T-cell (primary cell): ENCODE data around the gene RHOBTB3. TPM values are rescaled to one million over a fixed set of nuclear protein-coding genes. Genes with fewer than 3 reads are reported as not detected.

Experiments
- ATAC-seq, 4 experiments: fragments of 200-7000 bp in 3 of 4; fragments of 150-1000 bp in 1 of 4; cut with Tn5 transposase; replicated peaks in 1 of 4; 1 replicate in 3 of 4; 2 replicates in 1 of 4; pipeline ENCODE4 v1.10.0; 2021; ENCODE audit warnings: moderate library complexity in 3 of 4, mild to moderate bottlenecking in 2 of 4, moderate number of reproducible peaks in 1 of 4
- CTCF ChIA-PET, 2 donors: fragments of 300-600 bp; sonication (Branson Sonifier 250); formaldehyde crosslinking; loops; one replicate each; lab custom pipeline; 2022; ENCODE audit warnings: antibody characterized with exemption in 2 of 2; lab: Charles Lee
- POLR2A ChIA-PET, 2 donors: fragments of 300-600 bp; sonication (Branson Sonifier 250); formaldehyde crosslinking; loops; one replicate each; lab custom pipeline; 2022; ENCODE audit warnings: antibody characterized with exemption in 2 of 2; lab: Charles Lee
- DNase-seq, 35 experiments: peaks; one replicate each; pipeline versions ENCODE4 v3.0.0 to v3.0.0-alpha.2; 2013 to 2023
- H3K27ac ChIP-seq: one replicate; pipeline ENCODE4 v1.5.1; 2013; ENCODE audit warnings: low read length
- H3K27me3 ChIP-seq, 2 experiments: replicated peaks in 1 of 2; 1 replicate in 1 of 2; 2 replicates in 1 of 2; pipeline versions ENCODE4 v1.6.1 to v1.7.0; 2013; ENCODE audit warnings: low read length in 1 of 2, mixed read lengths in 1 of 2; ENCODE audit not compliant: control insufficient read depth in 2 of 2, insufficient read depth in 2 of 2; ENCODE audit errors: extremely low read depth in 1 of 2
- H3K36me3 ChIP-seq, 2 donors: 1 replicate in 1 of 2; 2 replicates in 1 of 2; pipeline versions ENCODE4 v1.6.1 to v1.7.0; 2013; ENCODE audit warnings: low read length in 1 of 2; ENCODE audit not compliant: control insufficient read depth in 2 of 2, insufficient read depth in 1 of 2; ENCODE audit errors: extremely low read depth in 1 of 2
- H3K4me1 ChIP-seq, 2 experiments: 1 replicate in 1 of 2; 2 replicates in 1 of 2; pipeline versions ENCODE4 v1.6.1 to v1.7.0; 2013; ENCODE audit warnings: low read length in 2 of 2, mixed read lengths in 1 of 2; ENCODE audit not compliant: insufficient read depth in 2 of 2, control insufficient read depth in 1 of 2; ENCODE audit errors: extremely low read depth in 1 of 2
- H3K4me3 ChIP-seq, 2 donors: 1 replicate in 1 of 2; 2 replicates in 1 of 2; pipeline versions ENCODE4 v1.5.1 to v1.7.0; 2013; ENCODE audit warnings: mild to moderate bottlenecking in 2 of 2, low read length in 1 of 2, moderate library complexity in 1 of 2; ENCODE audit not compliant: control insufficient read depth in 1 of 2; ENCODE audit errors: extremely low read depth in 1 of 2
- H3K9me3 ChIP-seq: 2 replicates; pipeline ENCODE4 v1.7.0; 2013
- H3K27ac Mint-ChIP-seq, 2 donors: one replicate each; pipeline ENCODE4 v1.8.0; 2020 to 2021; ENCODE audit warnings: mild to moderate bottlenecking in 2 of 2, mixed read lengths in 2 of 2
- H3K27me3 Mint-ChIP-seq, 2 donors: one replicate each; pipeline ENCODE4 v1.8.0; 2021 to 2022; ENCODE audit warnings: mixed read lengths in 2 of 2
- H3K36me3 Mint-ChIP-seq: one replicate; pipeline ENCODE4 v1.8.0; 2021; ENCODE audit warnings: mixed read lengths
- H3K4me1 Mint-ChIP-seq, 3 donors: one replicate each; pipeline ENCODE4 v1.8.0; 2020 to 2022; ENCODE audit warnings: mixed read lengths in 3 of 3, mild to moderate bottlenecking in 1 of 3
- H3K4me3 Mint-ChIP-seq, 3 donors: one replicate each; pipeline ENCODE4 v1.8.0; 2020 to 2022; ENCODE audit warnings: mild to moderate bottlenecking in 3 of 3, mixed read lengths in 3 of 3, moderate library complexity in 3 of 3
- H3K9me3 Mint-ChIP-seq, 3 donors: one replicate each; pipeline ENCODE4 v1.8.0; 2020 to 2022; ENCODE audit warnings: mixed read lengths in 3 of 3
- WGBS: methylation state at CpG from one replicate; pipeline ENCODE4 v1.1.5; 2013; ENCODE audit warnings: missing lambda C conversion rate; ENCODE audit not compliant: insufficient coverage; 5-methylcytosine and 5-hydroxymethylcytosine counted together
- total RNA-seq, 35 experiments: library from RNA in 6 of 35; stranded (reverse) in 6 of 35; fragments of 120-200 nt in 1 of 35; gene quantifications; one replicate each; pipeline versions ENCODE4 v1.2.1 to v1.2.4 and lab custom pipeline; 2013 to 2026

Gene RHOBTB3
- total RNA-seq, 5 donors from 2014 or later (not counting 1 experiment from before 2014, with no cell fraction given) = 2.6 to 4.8 (median 3.6) TPM

DNA sequence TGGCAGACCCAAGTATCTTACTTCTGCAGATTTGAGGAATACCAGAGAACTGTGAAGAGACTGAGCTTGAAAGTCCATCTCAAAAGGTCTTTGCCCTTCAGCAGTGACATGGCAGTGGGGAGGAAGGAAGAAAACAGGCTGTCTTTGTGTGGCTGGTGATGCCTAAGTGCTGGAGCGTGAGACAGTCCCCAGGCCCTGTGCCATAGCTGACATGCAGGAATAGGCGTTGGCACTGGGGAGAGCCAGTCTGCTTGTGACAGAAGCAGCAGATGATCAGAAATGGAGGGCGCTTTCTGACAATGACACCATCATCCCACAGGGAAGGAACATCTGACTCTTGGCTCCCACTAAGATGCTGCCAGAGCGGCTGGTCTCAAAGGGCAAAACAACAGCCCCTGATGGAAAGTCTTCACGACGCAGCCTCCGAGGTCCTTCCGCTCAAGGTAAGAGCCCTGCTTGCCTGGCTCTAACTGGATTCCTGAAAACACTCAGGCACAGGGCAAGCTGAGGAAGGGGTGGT, 106.9 kb downstream of the RHOBTB3 start:
- Mint-ChIP-seq H3K27ac (peak overlapping the region; percentile 84 to 95), H3K36me3 (no peaks in the 10 kb centered on the region), H3K4me1 (peaks cover 52 to 59% (median 54%) of the 10 kb centered on the region in 3 donors), H3K4me3 (no peak overlapping the region), H3K9me3 (no peaks in the 10 kb centered on the region), H3K27me3 (no peaks in the 10 kb centered on the region)
- DNase-seq = no peak
- Histone ChIP-seq H3K27ac (no peak overlapping the region), H3K36me3 (no peaks in the 10 kb centered on the region), H3K4me1 (peaks cover 24 to 25% of the 10 kb centered on the region in 2 experiments), H3K9me3 (no peaks in the 10 kb centered on the region), H3K27me3 (no peaks in the 10 kb centered on the region), H3K4me3 (no peak overlapping the region)
- POLR2A ChIA-PET = interaction anchor here in 1 of 2 donors (0.8 kb wide), 1 partner anchor 15 kb away, joined by 3 read pairs; no protein-coding TSS in a partner anchor
- CTCF ChIA-PET = interaction anchor here (0.6 to 3.6 kb wide), 5 partner anchors 8 to 97 kb away, joined by 4 to 17 read pairs (median 4); no protein-coding TSS in a partner anchor
- WGBS = 98% methylated on average over 8 of the region's 8 CpGs
- no peak for ATAC-seq

DNA sequence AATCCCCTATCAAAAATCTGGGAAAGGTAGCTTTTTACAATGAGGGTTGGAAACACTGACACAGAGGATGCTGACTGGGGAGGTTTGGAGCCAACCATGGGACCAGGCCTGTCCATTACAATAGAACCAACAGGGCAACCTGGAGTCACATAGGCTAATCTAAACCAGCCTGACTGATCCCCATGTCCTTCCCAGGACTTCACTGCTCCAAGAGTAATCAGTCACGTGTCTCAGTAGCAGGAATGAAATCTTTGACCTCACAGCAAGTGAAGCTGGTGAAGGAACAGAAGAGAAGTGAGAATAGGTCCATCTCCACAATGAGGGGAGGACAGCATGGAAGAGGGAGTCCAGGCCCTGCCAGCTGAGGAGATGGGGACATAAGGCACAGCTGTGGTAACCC, 107.4 kb downstream of the RHOBTB3 start:
- DNase-seq (no peak), ATAC-seq (no peak)
- POLR2A ChIA-PET = interaction anchor here in 1 of 2 donors (0.7 kb wide), 1 partner anchor 488 kb away, joined by 3 read pairs; no protein-coding TSS in a partner anchor
- H3K27me3 Mint-ChIP-seq = no peaks in the 10 kb centered on the region
- H3K4me1 Mint-ChIP-seq = peaks cover 52 to 59% (median 54%) of the 10 kb centered on the region in 3 donors
- CTCF ChIA-PET = interaction anchor here (0.6 to 3.6 kb wide), 5 partner anchors 14 to 98 kb away, joined by 4 to 17 read pairs (median 4); no protein-coding TSS in a partner anchor
- peak overlapping the region; percentile 27 to 55 for H3K27ac Mint-ChIP-seq
- no CpG with 5 or more reads among the region's 1 CpG for WGBS
- no peaks in the 10 kb centered on the region for H3K36me3 Mint-ChIP-seq
- Histone ChIP-seq H3K36me3 (no peaks in the 10 kb centered on the region), H3K9me3 (no peaks in the 10 kb centered on the region), H3K27me3 (no peaks in the 10 kb centered on the region), H3K27ac (no peak overlapping the region), H3K4me1 (peaks cover 22 to 29% of the 10 kb centered on the region in 2 experiments), H3K4me3 (no peak overlapping the region)
- H3K4me3 Mint-ChIP-seq = no peak overlapping the region
- no peaks in the 10 kb centered on the region for H3K9me3 Mint-ChIP-seq

GRCh38 chr5:95839658-95840057, 108.5 kb downstream of the RHOBTB3 start:
- Histone ChIP-seq H3K4me1 (peaks cover 18 to 29% of the 10 kb centered on the region in 2 experiments), H3K4me3 (no peak overlapping the region), H3K36me3 (no peaks in the 10 kb centered on the region), H3K27me3 (no peaks in the 10 kb centered on the region), H3K9me3 (no peaks in the 10 kb centered on the region), H3K27ac (no peak overlapping the region)
- peaks cover 44 to 49% (median 45%) of the 10 kb centered on the region in 3 donors for H3K4me1 Mint-ChIP-seq
- CTCF ChIA-PET = interaction anchor here (0.9 to 1.7 kb wide), 4 partner anchors 10 to 58 kb away, joined by 3 to 5 read pairs (median 4); partner anchors contain the start of gene GLRX (in 1 of the 2)
- DNase-seq (no peak), ATAC-seq (no peak)
- POLR2A ChIA-PET = no interaction called here
- WGBS = 80% methylated on average over 2 of the region's 2 CpGs
- no peaks in the 10 kb centered on the region for H3K27me3 Mint-ChIP-seq
- H3K4me3 Mint-ChIP-seq = no peak overlapping the region
- H3K27ac Mint-ChIP-seq = peak overlapping the region; percentile 30 to 61
- H3K9me3 Mint-ChIP-seq = no peaks in the 10 kb centered on the region
- no peaks in the 10 kb centered on the region for H3K36me3 Mint-ChIP-seq

GRCh38 chr5:95840956-95841705, 110.0 kb downstream of the RHOBTB3 start:
- Histone ChIP-seq H3K4me1 (peaks cover 12 to 20% of the 10 kb centered on the region in 2 experiments), H3K27ac (no peak overlapping the region), H3K4me3 (no peak overlapping the region), H3K9me3 (no peaks in the 10 kb centered on the region), H3K27me3 (no peaks in the 10 kb centered on the region), H3K36me3 (no peaks in the 10 kb centered on the region)
- no peaks in the 10 kb centered on the region for H3K27me3 Mint-ChIP-seq
- no peaks in the 10 kb centered on the region for H3K9me3 Mint-ChIP-seq
- DNase-seq (no peak), ATAC-seq (no peak)
- no peak overlapping the region for H3K4me3 Mint-ChIP-seq
- no peaks in the 10 kb centered on the region for H3K36me3 Mint-ChIP-seq
- peak overlapping the region; percentile 43 to 61 for H3K27ac Mint-ChIP-seq
- 60% methylated on average over 1 of the region's 1 CpG for WGBS
- peaks cover 36 to 41% (median 39%) of the 10 kb centered on the region in 3 donors for H3K4me1 Mint-ChIP-seq
- ChIA-PET POLR2A (no interaction called here), CTCF (interaction anchor here (0.5 to 2.0 kb wide), 6 partner anchors 18 to 1028 kb away, joined by 3 to 5 read pairs (median 4); partner anchors contain the start of gene GLRX (in 1 of the 2))

GRCh38 chr5:95841914-95842812, 111.0 kb downstream of the RHOBTB3 start:
- peak overlapping the region; percentile 89 to 94 for H3K27ac Mint-ChIP-seq
- H3K4me1 ChIP-seq = peaks cover 7 to 17% of the 10 kb centered on the region in 2 experiments

More at GRCh38 chr5:95841914-95842812, 111.0 kb downstream of the RHOBTB3 start:
- 100% methylated on average over 3 of the region's 8 CpGs for WGBS
- no peak for ATAC-seq
- no peaks in the 10 kb centered on the region for H3K9me3 Mint-ChIP-seq
- Histone ChIP-seq H3K27ac (no peak overlapping the region), H3K27me3 (no peaks in the 10 kb centered on the region), H3K9me3 (no peaks in the 10 kb centered on the region), H3K36me3 (no peaks in the 10 kb centered on the region), H3K4me3 (no peak overlapping the region)
- no peak overlapping the region for H3K4me3 Mint-ChIP-seq
- peaks cover 27 to 37% (median 35%) of the 10 kb centered on the region in 3 donors for H3K4me1 Mint-ChIP-seq
- ChIA-PET CTCF (interaction anchor here (1.3 to 3.5 kb wide), 4 partner anchors 28 to 61 kb away, joined by 4 to 43 read pairs (median 4); no protein-coding TSS in a partner anchor), POLR2A (no interaction called here)
- no peaks in the 10 kb centered on the region for H3K27me3 Mint-ChIP-seq
- no peak for DNase-seq
- no peaks in the 10 kb centered on the region for H3K36me3 Mint-ChIP-seq
